OCI-LY7 (cell line): ENCODE results near the gene TTBK1. TPM values are rescaled to one million over a fixed set of nuclear protein-coding genes. Genes with fewer than 3 reads are reported as not detected.

Experiments used
- BruUV-seq: library from RNA; stranded (reverse); fragments of 400-500 nt; replicated peaks from 2 replicates; lab custom pipeline; 2021; lab: Mats Ljungman, UMichigan
- CTCF ChIA-PET: fragments of 300-600 bp; sonication (Branson Sonifier 250); formaldehyde crosslinking; loops from one replicate; lab custom pipeline; 2022; ENCODE audit warnings: antibody characterized with exemption; ENCODE audit not compliant: unreplicated experiment; lab: Charles Lee
- POLR2A ChIA-PET: fragments of 300-600 bp; sonication (Branson Sonifier 250); formaldehyde crosslinking; loops from one replicate; lab custom pipeline; 2022; ENCODE audit warnings: antibody characterized with exemption; lab: Charles Lee
- DNase-seq: peaks from one replicate; pipeline ENCODE4 v3.0.0-alpha.2; 2015; ENCODE audit warnings: low spot score
- H2AFZ ChIP-seq: fragments of 200-600 bp; sonication (generic), shearing (Covaris generic); 2 replicates; pipeline ENCODE4 v1.6.1; 2014; ENCODE audit warnings: mild to moderate bottlenecking, antibody characterized with exemption, low read length, moderate library complexity
- H3K27ac ChIP-seq: fragments of 200-600 bp; sonication (generic); 2 replicates; pipeline ENCODE4 v1.5.1; 2014; ENCODE audit warnings: mixed run types, low read depth, mild to moderate bottlenecking, moderate library complexity, low read length, inconsistent platforms; ENCODE audit not compliant: poor library complexity, severe bottlenecking
- H3K36me3 ChIP-seq: fragments of 200-600 bp; sonication (generic); 2 replicates; pipeline ENCODE4 v1.6.1; 2014; ENCODE audit warnings: mild to moderate bottlenecking, antibody characterized with exemption, low read length, moderate library complexity, mixed read lengths; ENCODE audit not compliant: insufficient read depth
- H3K4me1 ChIP-seq: fragments of 200-600 bp; sonication (generic); 2 replicates; pipeline ENCODE4 v1.5.1; 2014; ENCODE audit warnings: mild to moderate bottlenecking, low read length; ENCODE audit not compliant: insufficient read depth, poor library complexity, severe bottlenecking
- H3K4me2 ChIP-seq: fragments of 200-600 bp; sonication (generic); 2 replicates; pipeline ENCODE4 v1.6.1; 2014; ENCODE audit warnings: mild to moderate bottlenecking, low read length
- H3K4me3 ChIP-seq: fragments of 200-600 bp; sonication (generic); 2 replicates; pipeline ENCODE4 v1.5.1; 2014; ENCODE audit warnings: mild to moderate bottlenecking, low read depth, low read length; ENCODE audit not compliant: poor library complexity, severe bottlenecking
- H3K79me2 ChIP-seq: fragments of 200-600 bp; sonication (generic); 2 replicates; pipeline ENCODE4 v1.6.1; 2016; ENCODE audit warnings: low read depth, mild to moderate bottlenecking, low read length, moderate library complexity, mixed read lengths; ENCODE audit not compliant: insufficient read depth
- H3K9me2 ChIP-seq: fragments of 200-600 bp; sonication (generic); 2 replicates; pipeline ENCODE4 v1.6.1; 2016; ENCODE audit warnings: mild to moderate bottlenecking, low read length, mixed read lengths; ENCODE audit not compliant: insufficient read depth
- H3K9me3 ChIP-seq: fragments of 200-600 bp; sonication (generic); 2 replicates; pipeline ENCODE4 v1.6.1; 2014; ENCODE audit warnings: mild to moderate bottlenecking, mixed run types, low read length, mixed read lengths
- H4K20me1 ChIP-seq: fragments of 200-600 bp; sonication (generic); 2 replicates; pipeline ENCODE4 v1.6.1; 2014; ENCODE audit warnings: mild to moderate bottlenecking, antibody characterized with exemption, low read length, moderate library complexity, mixed read lengths; ENCODE audit not compliant: insufficient read depth
- CTCF ChIP-seq: fragments of 200-600 bp; sonication (generic); conservative IDR thresholded peaks from 2 replicates; pipeline ENCODE4 v1.5.1; 2014; ENCODE audit warnings: mild to moderate bottlenecking, antibody characterized with exemption, low read length, moderate library complexity, mixed read lengths
- EZH2phosphoT487 ChIP-seq: fragments of 200-600 bp; sonication (generic); IDR thresholded peaks from 2 replicates; pipeline ENCODE4 v1.6.1; 2018; ENCODE audit warnings: low read depth, borderline replicate concordance, mild to moderate bottlenecking, mixed run types, antibody characterized with exemption, low read length, moderate library complexity, mixed read lengths
- intact Hi-C: fragments of 100-400 bp; cut with micrococcal nuclease; formaldehyde crosslinking; loops from one replicate; pipeline ENCODE4 v1.10.0; 2022; ENCODE audit not compliant: unreplicated experiment
- total RNA-seq, 2 experiments: library from RNA; depleted of rRNA in 1 of 2; stranded (reverse); fragments of >200 nt in 1 of 2; shearing (Covaris generic) in 1 of 2; gene quantifications; 2 replicates each; pipeline ENCODE4 v1.2.3, GENCODE V29; 2014 to 2022

Gene TTBK1
- total RNA-seq, 2 experiments from 2014 or later = 0.35 to 1.7 TPM

GRCh38 chr6:43277643-43278523 lies 34.6 kb downstream of the TTBK1 start:
- ChIA-PET POLR2A (interaction anchor here (1.1 kb wide), 1 partner anchor 83 kb away, joined by 3 read pairs; no protein-coding TSS in a partner anchor), CTCF (no interaction called here)
- Histone ChIP-seq H3K27ac (no peak overlapping the region), H3K9me2 (no peaks in the 10 kb centered on the region), H3K4me1 (no peaks in the 10 kb centered on the region), H3K4me2 (no peak overlapping the region), H3K36me3 (no peaks in the 10 kb centered on the region), H3K4me3 (no peak overlapping the region), H3K79me2 (no peaks in the 10 kb centered on the region), H2AFZ (no peak overlapping the region), H3K9me3 (no peaks in the 10 kb centered on the region), H4K20me1 (no peaks in the 10 kb centered on the region)
- DNase-seq = no peak
- intact Hi-C loops = no loop called here
- TF ChIP-seq CTCF (no peak), EZH2phosphoT487 (no peak)
- no TSS peak for BruUV-seq

DNA sequence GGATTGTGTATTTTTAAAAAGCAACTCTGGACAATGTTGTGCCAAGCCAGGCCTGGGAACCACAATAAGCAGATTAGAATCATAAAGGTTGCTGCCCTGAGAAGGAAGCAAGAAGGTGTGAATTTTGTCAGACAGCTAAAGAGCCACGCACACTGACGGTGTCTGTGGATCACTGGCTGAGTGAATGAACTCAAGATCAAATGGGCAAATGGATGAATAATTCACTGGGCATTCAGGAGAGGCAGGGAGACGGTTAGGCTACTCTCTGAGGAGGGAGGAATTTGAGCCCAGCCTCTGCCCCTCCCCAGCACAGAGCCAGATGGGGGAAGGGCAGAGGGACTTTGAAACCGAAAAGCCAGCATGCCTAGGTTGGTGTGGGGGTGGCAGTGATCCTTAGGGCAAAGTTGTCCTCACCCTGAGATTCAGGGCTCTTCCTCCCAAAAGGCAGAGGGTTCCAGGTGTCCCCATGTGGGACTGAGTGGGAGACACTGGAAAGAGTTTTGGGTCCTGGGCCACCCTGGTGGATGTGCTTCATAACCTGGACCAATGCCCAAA lies 35.3 kb downstream of the TTBK1 start:
- no peaks in the 10 kb centered on the region for H3K4me1 ChIP-seq
- BruUV-seq = no TSS peak
- no peak for TF ChIP-seq CTCF
- TF ChIP-seq EZH2phosphoT487 = no peak
- no peaks in the 10 kb centered on the region for H3K36me3 ChIP-seq
- H4K20me1 ChIP-seq = no peaks in the 10 kb centered on the region
- no peaks in the 10 kb centered on the region for H3K9me3 ChIP-seq
- no peaks in the 10 kb centered on the region for H3K79me2 ChIP-seq
- no peaks in the 10 kb centered on the region for H3K9me2 ChIP-seq
- no peak for DNase-seq
- H3K27ac ChIP-seq = no peak overlapping the region
- POLR2A ChIA-PET = no interaction called here
- intact Hi-C loops = no loop called here
- no peak overlapping the region for H2AFZ ChIP-seq
- H3K4me2 ChIP-seq = no peak overlapping the region
- CTCF ChIA-PET = no interaction called here
- H3K4me3 ChIP-seq = no peak overlapping the region

DNA sequence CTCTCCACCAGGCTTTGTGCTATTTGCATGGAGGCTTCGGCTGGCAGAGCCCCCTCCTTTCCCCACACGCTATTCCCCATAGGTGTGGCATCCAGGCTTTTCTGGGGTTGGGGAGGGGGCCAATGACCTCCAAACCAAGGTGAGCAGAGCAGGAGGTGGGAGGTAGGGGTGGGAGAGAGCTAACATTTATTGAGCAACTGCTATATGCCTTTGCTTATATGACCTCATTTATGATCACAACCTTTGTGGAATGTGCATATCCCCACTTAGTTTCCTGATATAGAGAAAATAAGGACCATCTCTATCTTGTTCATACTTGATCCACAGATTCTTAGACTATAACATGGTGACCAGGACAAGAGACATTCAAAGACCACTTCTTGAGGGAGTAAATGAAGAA lies 37.0 kb downstream of the TTBK1 start:
- no peak overlapping the region for H3K27ac ChIP-seq
- H4K20me1 ChIP-seq = no peaks in the 10 kb centered on the region
- POLR2A ChIA-PET = no interaction called here
- H3K4me3 ChIP-seq = no peak overlapping the region
- intact Hi-C loops = no loop called here
- H3K9me2 ChIP-seq = no peaks in the 10 kb centered on the region
- no peak for TF ChIP-seq EZH2phosphoT487
- TF ChIP-seq CTCF = no peak
- H3K79me2 ChIP-seq = no peaks in the 10 kb centered on the region
- no peak overlapping the region for H3K4me2 ChIP-seq
- no peaks in the 10 kb centered on the region for H3K4me1 ChIP-seq
- H3K9me3 ChIP-seq = no peaks in the 10 kb centered on the region
- H2AFZ ChIP-seq = no peak overlapping the region
- CTCF ChIA-PET = no interaction called here
- no peak for DNase-seq
- H3K36me3 ChIP-seq = no peaks in the 10 kb centered on the region
- no TSS peak for BruUV-seq
